Keratinocyte (primary cell): ENCODE measurements around the gene RABEP1. TPM values are rescaled to one million over a fixed set of nuclear protein-coding genes. Genes with fewer than 3 reads are reported as not detected.

Experiments
- DNase-seq: peaks from one replicate; pipeline ENCODE4 v3.0.0-alpha.2; 2011; ENCODE audit warnings: low read depth, missing footprints, low spot score
- FAIRE-seq: peaks from 2 replicates; lab custom pipeline; 2011; peaks lifted over from hg19 to GRCh38; lab: Jason Lieb, UNC
- H2AFZ ChIP-seq: 2 replicates; pipeline ENCODE4 v1.6.0; 2012; ENCODE audit warnings: low read length, control low read depth, inconsistent platforms; ENCODE audit not compliant: control insufficient read depth
- H3K27ac ChIP-seq: 2 replicates; pipeline ENCODE4 v1.5.1; 2011; ENCODE audit warnings: low read length; ENCODE audit not compliant: control insufficient read depth, insufficient read depth
- H3K27me3 ChIP-seq: 3 replicates; pipeline ENCODE4 v1.6.0; 2011; ENCODE audit warnings: low read length; ENCODE audit not compliant: control insufficient read depth, insufficient read depth; ENCODE audit errors: extremely low read depth
- H3K36me3 ChIP-seq, 2 experiments: 2 replicates in 1 of 2; 3 replicates in 1 of 2; pipeline ENCODE4 v1.5.1; 2011; ENCODE audit warnings: low read length in 2 of 2, mild to moderate bottlenecking in 1 of 2; ENCODE audit not compliant: control insufficient read depth in 2 of 2, insufficient read depth in 2 of 2; ENCODE audit errors: extremely low read depth in 1 of 2
- H3K4me1 ChIP-seq: 3 replicates; pipeline ENCODE4 v1.5.1; 2011; ENCODE audit warnings: low read length; ENCODE audit not compliant: control insufficient read depth, insufficient read depth; ENCODE audit errors: extremely low read depth
- H3K4me2 ChIP-seq: 3 replicates; pipeline ENCODE4 v1.6.0; 2011; ENCODE audit warnings: low read depth, low read length; ENCODE audit not compliant: control insufficient read depth, insufficient read depth; ENCODE audit errors: extremely low read depth
- H3K4me3 ChIP-seq, 3 experiments: fragments of 200-600 bp in 1 of 3; sonication (generic) in 1 of 3; 2 replicates in 2 of 3; 3 replicates in 1 of 3; pipeline ENCODE4 v1.5.1; 2011 to 2016; ENCODE audit warnings: low read length in 3 of 3, mild to moderate bottlenecking in 3 of 3, control low read depth in 2 of 3, inconsistent platforms in 1 of 3, low read depth in 1 of 3, mixed read lengths in 1 of 3, mixed run types in 1 of 3, moderate library complexity in 1 of 3; ENCODE audit not compliant: control insufficient read depth in 2 of 3, insufficient read depth in 2 of 3; ENCODE audit errors: extremely low read depth in 1 of 3
- H3K79me2 ChIP-seq: 2 replicates; pipeline ENCODE4 v1.6.0; 2012; ENCODE audit warnings: low read length; ENCODE audit not compliant: control insufficient read depth, insufficient read depth
- H3K9ac ChIP-seq: 3 replicates; pipeline ENCODE4 v1.6.0; 2011; ENCODE audit warnings: low read length; ENCODE audit not compliant: control insufficient read depth, insufficient read depth; ENCODE audit errors: extremely low read depth
- H3K9me1 ChIP-seq: 3 replicates; pipeline ENCODE4 v1.6.0; 2011; ENCODE audit warnings: low read length; ENCODE audit not compliant: control insufficient read depth, insufficient read depth; ENCODE audit errors: extremely low read depth
- H3K9me3 ChIP-seq: 2 replicates; pipeline ENCODE4 v1.5.1; 2012; ENCODE audit warnings: low read depth, low read length; ENCODE audit not compliant: control insufficient read depth
- H4K20me1 ChIP-seq: 3 replicates; pipeline ENCODE4 v1.6.0; 2011; ENCODE audit warnings: low read length; ENCODE audit not compliant: control insufficient read depth, insufficient read depth; ENCODE audit errors: extremely low read depth
- EZH2 ChIP-seq: IDR thresholded peaks from one replicate; pipeline ENCODE4 v1.6.1; 2012; ENCODE audit warnings: inconsistent platforms, mild to moderate bottlenecking, low read length, moderate library complexity
- dilution Hi-C: fragments of 300-500 bp; cut with MboI; formaldehyde crosslinking; loops from one replicate; pipeline ENCODE4 v1.7.0; 2020; ENCODE audit warnings: low sequenced_read_pairs; ENCODE audit not compliant: extremely low pct_ligation_motif_present
- polyA plus RNA-seq, 5 experiments: library from polyadenylated mRNA; depleted of rRNA in 3 of 5; stranded (reverse) in 3 of 5; stranded (forward) in 1 of 5; unstranded in 1 of 5; fragments of >200 nt; gene quantifications; 1 replicate in 1 of 5; 2 replicates in 3 of 5; 3 replicates in 1 of 5; pipeline versions ENCODE4 v1.2.1 to v1.2.3, GENCODE V29; 2011 to 2012; ENCODE audit warnings: missing spikeins in 2 of 5, low read depth in 1 of 5, low replicate concordance in 1 of 5
- TF ChIP-seq, protein P1 (sequence below), 3 experiments: IDR thresholded peaks in 1 of 3; conservative IDR thresholded peaks in 1 of 3; optimal IDR thresholded peaks in 1 of 3; 2 replicates in 2 of 3; 3 replicates in 1 of 3; pipeline versions ENCODE3 to v1.5.1; 2011; ENCODE audit warnings: low read length in 3 of 3, mild to moderate bottlenecking in 3 of 3, moderate library complexity in 2 of 3, control low read depth in 1 of 3, inconsistent platforms in 1 of 3; ENCODE audit not compliant: insufficient read depth in 2 of 3; ENCODE audit errors: extremely low read depth in 1 of 3

RABEP1 gene
- polyA plus RNA-seq, 1 donor (not counting 4 experiments of a cell fraction or from before 2014, with no cell fraction given), result 27.1 TPM

- H3K9ac ChIP-seq, result no peak overlapping the region
- H3K9me3 ChIP-seq, result no peaks in the 10 kb centered on the region
- peaks cover 22 to 38% of the 10 kb centered on the region in 2 experiments for H3K36me3 ChIP-seq
- no peaks in the 10 kb centered on the region for H3K9me1 ChIP-seq
- no peaks in the 10 kb centered on the region for H3K27me3 ChIP-seq
- no peak for DNase-seq
- no peak overlapping the region for H3K27ac ChIP-seq
- H3K79me2 ChIP-seq, result no peaks in the 10 kb centered on the region
- no peak overlapping the region for H2AFZ ChIP-seq
- no peak overlapping the region for H3K4me3 ChIP-seq
- dilution Hi-C loops, result no loop called here
- TF ChIP-seq, protein P1, sequence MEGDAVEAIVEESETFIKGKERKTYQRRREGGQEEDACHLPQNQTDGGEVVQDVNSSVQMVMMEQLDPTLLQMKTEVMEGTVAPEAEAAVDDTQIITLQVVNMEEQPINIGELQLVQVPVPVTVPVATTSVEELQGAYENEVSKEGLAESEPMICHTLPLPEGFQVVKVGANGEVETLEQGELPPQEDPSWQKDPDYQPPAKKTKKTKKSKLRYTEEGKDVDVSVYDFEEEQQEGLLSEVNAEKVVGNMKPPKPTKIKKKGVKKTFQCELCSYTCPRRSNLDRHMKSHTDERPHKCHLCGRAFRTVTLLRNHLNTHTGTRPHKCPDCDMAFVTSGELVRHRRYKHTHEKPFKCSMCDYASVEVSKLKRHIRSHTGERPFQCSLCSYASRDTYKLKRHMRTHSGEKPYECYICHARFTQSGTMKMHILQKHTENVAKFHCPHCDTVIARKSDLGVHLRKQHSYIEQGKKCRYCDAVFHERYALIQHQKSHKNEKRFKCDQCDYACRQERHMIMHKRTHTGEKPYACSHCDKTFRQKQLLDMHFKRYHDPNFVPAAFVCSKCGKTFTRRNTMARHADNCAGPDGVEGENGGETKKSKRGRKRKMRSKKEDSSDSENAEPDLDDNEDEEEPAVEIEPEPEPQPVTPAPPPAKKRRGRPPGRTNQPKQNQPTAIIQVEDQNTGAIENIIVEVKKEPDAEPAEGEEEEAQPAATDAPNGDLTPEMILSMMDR (optimal IDR thresholded peaks at IDR 0.05 in 1 of 3, IDR thresholded peaks at IDR 0.05 in 1 of 3, conservative IDR thresholded peaks at IDR 0.05 in 1 of 3; ENCODE audit: extremely low read depth in 1 of 3, insufficient read depth in 2 of 3, low read length in 3 of 3), result no peak
- TF ChIP-seq EZH2, result no peak
- no peak for FAIRE-seq
- H3K4me2 ChIP-seq, result no peak overlapping the region
- no peaks in the 10 kb centered on the region for H4K20me1 ChIP-seq
- H3K4me1 ChIP-seq, result no peaks in the 10 kb centered on the region
These were observed 97.4 kb downstream of the RABEP1 start for GRCh38 chr17:5379351-5380107.

GRCh38 chr17:5380491-5381135 lies 98.5 kb downstream of the RABEP1 start:
- no peak for DNase-seq
- Histone ChIP-seq H3K4me2 (no peak overlapping the region), H3K36me3 (peaks cover 28 to 38% of the 10 kb centered on the region in 2 experiments), H3K4me3 (no peak overlapping the region), H3K79me2 (no peaks in the 10 kb centered on the region), H3K27me3 (no peaks in the 10 kb centered on the region), H2AFZ (no peak overlapping the region), H3K9me3 (no peaks in the 10 kb centered on the region), H4K20me1 (no peaks in the 10 kb centered on the region), H3K9me1 (no peaks in the 10 kb centered on the region), H3K27ac (no peak overlapping the region), H3K9ac (no peak overlapping the region), H3K4me1 (no peaks in the 10 kb centered on the region)
- FAIRE-seq, result no peak
- TF ChIP-seq, protein P1 (optimal IDR thresholded peaks at IDR 0.05 in 1 of 3, IDR thresholded peaks at IDR 0.05 in 1 of 3, conservative IDR thresholded peaks at IDR 0.05 in 1 of 3; ENCODE audit: extremely low read depth in 1 of 3, insufficient read depth in 2 of 3, low read length in 3 of 3), result no peak
- TF ChIP-seq EZH2, result no peak
- dilution Hi-C loops, result no loop called here
